Measurements from ENCODE around the gene PPM1H.
A peak's percentile ranks its signal among the peaks of the same experiment; 100 is the strongest.
"Not testable (repeated sequence)": the region's sequence is repeated elsewhere in the genome, so short reads cannot be mapped to it uniquely, and the experiment has no call there.

The PPM1H gene, protein sequence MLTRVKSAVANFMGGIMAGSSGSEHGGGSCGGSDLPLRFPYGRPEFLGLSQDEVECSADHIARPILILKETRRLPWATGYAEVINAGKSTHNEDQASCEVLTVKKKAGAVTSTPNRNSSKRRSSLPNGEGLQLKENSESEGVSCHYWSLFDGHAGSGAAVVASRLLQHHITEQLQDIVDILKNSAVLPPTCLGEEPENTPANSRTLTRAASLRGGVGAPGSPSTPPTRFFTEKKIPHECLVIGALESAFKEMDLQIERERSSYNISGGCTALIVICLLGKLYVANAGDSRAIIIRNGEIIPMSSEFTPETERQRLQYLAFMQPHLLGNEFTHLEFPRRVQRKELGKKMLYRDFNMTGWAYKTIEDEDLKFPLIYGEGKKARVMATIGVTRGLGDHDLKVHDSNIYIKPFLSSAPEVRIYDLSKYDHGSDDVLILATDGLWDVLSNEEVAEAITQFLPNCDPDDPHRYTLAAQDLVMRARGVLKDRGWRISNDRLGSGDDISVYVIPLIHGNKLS

DNA sequence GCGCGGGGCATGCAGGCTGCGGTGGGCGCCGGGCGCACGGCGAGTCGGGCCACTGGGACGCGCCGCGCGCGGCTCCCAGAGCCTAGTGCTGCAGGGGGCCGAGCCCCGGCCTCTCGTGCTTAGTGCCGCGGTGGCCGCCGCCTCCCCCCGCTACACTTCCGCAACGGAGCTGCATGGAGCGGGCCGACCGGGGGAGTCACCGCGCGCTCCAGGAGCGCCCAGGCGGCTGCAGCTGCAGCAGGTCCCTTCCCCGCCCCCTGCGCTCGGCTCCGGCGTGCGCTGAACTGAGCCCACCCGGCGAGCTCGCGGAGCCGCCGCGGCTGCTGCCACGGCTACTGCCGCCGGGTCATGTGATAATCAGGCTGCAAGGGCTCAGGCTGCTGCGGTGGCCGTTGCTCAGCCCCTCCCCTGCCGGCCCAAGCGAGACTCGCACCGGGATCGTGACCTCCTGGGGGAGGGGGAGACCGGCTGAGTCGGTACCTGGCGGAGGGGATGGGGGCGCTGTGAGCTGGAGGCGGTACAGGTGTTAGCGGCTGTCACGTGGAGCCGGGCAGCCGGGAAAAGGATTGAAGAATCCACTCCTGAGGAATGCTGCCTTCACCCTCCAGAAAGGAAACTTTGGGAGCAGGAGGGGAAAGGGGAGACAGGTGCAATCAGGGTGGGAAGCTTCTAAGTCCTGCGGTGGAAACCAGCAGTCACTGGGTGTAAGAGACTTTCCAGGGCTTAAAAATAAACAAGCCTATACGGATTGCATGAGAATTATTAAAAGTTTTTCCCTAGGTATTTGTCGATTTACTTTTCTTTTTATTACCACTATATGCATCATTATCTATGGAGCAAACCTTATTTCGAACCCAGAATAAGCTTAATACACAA, at the start of gene PPM1H:
Gene PPM1H (minus strand): TSS at position 352 of the 876 bp plus-strand sequence. CDS start 414 bp downstream, outside the sequence.
- TF ChIP-seq POLR2A (IDR thresholded peaks at IDR 0.05; ENCODE audit: low read length), result no peak
- TF ChIP-seq GATA1 (IDR thresholded peaks at IDR 0.05; ENCODE audit: low read depth, low read length), result no peak
- DNase-seq, result peak; percentile 85

DNA sequence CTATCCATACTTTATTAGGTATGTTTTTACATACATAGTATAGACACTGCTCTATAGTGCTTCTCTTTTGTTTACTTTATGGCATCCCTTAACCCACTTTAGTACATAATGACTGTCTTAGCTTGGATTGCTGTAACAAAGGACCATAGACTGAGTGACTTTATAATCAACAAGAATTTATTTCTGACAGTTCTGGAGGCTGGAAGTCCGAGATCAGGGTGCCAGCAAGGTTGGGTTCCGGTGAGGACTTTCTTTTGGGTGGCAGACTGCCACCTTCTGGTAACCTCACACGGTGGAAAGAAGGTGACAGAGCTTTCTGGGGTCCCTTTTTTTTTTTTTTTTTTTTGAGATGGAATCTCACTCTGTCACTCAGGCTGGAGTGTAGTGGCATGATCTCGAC, 48.6 kb upstream of the PPM1H start:
- peak; percentile 36 to 43 for DNase-seq
- no peak for TF ChIP-seq POLR2A (IDR thresholded peaks at IDR 0.05; ENCODE audit: low read length)
- TF ChIP-seq GATA1 (IDR thresholded peaks at IDR 0.05; ENCODE audit: low read depth, low read length), result no peak

DNA sequence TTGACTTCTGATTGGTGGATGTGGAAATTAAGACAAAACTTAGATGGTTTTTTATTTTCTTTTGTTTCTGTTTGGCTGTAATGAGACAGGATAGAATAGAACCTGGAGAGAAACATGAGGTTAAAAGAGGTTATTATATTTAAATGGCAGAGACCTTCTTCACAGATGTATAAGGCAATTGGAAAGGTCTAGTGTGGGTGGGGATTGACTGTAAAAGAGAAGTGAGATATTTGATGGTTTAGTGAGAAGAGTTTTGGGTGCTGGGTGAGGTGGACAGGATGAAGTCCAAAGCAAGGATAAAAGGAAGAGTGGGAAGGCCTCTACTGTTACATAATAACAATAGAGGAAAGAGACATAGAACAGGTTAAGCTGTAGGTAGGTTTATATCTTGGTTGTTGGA, 43.8 kb upstream of the PPM1H start:
- DNase-seq, result no peak
- no peak for TF ChIP-seq GATA1 (IDR thresholded peaks at IDR 0.05; ENCODE audit: low read depth, low read length)
- no peak for TF ChIP-seq POLR2A (IDR thresholded peaks at IDR 0.05; ENCODE audit: low read length)

DNA sequence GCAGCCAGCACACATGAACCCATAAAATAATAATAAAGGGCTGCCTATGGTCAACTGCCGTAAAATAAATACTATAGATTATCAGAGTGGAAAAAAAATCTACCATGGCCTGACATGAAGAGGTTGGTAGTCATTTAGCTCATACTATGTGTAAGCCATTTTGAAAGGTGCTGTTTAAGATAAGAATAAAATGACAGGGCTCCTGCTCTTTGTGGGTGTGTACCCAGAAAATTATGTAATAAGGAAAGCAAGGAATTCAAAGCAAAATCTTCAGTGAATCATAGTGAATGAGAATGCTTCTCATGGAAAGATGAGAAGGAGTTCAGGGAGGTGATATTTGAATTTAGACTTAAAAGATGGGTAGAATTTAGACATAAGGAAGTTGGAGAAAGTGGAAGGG, 42.9 kb upstream of the PPM1H start:
- TF ChIP-seq POLR2A (IDR thresholded peaks at IDR 0.05; ENCODE audit: low read length), result no peak
- TF ChIP-seq GATA1 (IDR thresholded peaks at IDR 0.05; ENCODE audit: low read depth, low read length), result no peak
- DNase-seq, result peak; percentile 42 to 59

DNA sequence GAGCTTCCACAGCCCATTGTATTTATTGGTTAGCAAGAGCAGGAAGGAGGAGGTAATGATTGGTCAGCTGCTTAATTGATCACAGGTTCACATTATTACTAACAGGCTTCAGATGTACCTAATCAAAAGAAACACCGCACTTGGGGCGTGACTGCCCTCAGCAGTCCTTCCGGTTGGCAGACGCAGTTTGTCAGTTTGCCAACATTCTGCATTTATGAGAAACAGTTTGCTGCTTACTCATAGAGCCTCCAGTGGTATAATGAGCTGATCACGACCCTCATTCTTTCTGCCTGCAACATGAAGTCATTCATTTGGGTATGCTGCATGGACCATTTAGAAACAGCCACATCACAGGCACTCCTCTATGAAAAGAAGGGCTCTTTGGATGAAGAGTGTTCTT, 42.5 kb upstream of the PPM1H start:
- DNase-seq, result peak; percentile 40 to 46

GRCh38 chr12:62976110-62976662, 41.2 kb upstream of the PPM1H start:
- no peak for TF ChIP-seq GATA1 (IDR thresholded peaks at IDR 0.05; ENCODE audit: low read depth, low read length)
- TF ChIP-seq POLR2A (IDR thresholded peaks at IDR 0.05; ENCODE audit: low read length), result no peak
- DNase-seq, result no peak

More for the DNA sequence above, 42.5 kb upstream of the PPM1H start:
- TF ChIP-seq GATA1 (IDR thresholded peaks at IDR 0.05; ENCODE audit: low read depth, low read length) (no peak), POLR2A (IDR thresholded peaks at IDR 0.05; ENCODE audit: low read length) (no peak)

DNA sequence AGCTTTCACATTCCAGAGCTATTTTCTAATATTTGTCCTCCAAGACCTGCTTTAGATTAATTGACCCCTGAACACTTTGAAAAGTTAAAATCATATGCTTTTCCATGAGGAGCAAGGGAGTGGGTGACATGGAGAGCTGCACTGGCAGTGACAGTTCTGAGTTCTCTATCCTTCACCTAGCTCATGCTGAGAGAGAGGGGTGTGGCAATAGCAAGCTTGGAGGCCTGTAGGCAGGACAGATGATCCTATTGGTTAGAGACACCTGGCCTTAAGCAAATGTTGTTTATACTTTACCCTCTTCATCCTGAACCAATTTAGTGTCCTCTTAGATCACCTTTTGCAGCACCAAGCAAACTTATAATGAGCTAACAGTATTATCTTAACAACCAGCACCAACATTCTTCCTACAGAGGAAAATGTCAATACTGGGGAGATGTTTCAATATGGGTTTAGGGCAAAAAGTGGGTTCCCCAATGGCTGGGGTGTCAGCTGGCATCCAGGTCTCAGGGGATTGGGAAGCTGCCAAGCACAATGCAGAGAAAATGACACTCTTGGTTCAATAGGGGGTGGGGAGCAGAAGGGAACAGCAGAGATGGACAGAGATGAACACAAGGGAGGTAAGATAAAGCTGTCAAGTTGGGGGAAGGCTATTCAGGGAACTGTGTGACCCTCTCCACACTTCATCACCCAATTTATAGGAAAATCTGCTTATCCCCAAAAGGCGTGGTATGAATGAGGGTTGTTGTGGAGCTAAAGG, 37.0 kb upstream of the PPM1H start:
- no peak for DNase-seq
- TF ChIP-seq POLR2A (IDR thresholded peaks at IDR 0.05; ENCODE audit: low read length) (no peak), GATA1 (IDR thresholded peaks at IDR 0.05; ENCODE audit: low read depth, low read length) (no peak)

DNA sequence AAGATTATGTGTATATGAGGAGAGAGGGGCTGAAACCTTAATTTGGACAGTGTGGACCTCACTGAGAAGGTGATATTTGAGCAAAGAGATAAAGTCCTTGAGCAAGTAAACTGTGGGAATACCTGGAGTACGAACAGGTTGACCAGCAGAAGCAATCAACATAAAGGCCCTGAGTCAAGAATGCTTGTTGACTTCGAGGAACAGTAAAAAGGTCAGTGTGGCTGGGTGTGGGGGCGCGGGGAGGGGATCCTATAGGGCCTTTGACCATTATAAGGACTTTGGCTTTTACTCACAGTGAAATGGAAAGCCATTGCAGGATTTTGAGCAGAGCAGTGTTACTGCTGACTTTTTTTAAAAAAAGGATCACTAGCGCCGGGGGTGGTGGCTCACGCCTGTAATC, 34.7 kb upstream of the PPM1H start:
- DNase-seq, result no peak
- TF ChIP-seq GATA1 (IDR thresholded peaks at IDR 0.05; ENCODE audit: low read depth, low read length) (no peak), POLR2A (IDR thresholded peaks at IDR 0.05; ENCODE audit: low read length) (no peak)

- DNase-seq, result no peak
- no peak for TF ChIP-seq POLR2A (IDR thresholded peaks at IDR 0.05; ENCODE audit: low read length)
- TF ChIP-seq GATA1 (IDR thresholded peaks at IDR 0.05; ENCODE audit: low read depth, low read length), result no peak
These were observed 32.8 kb upstream of the PPM1H start for GRCh38 chr12:62967701-62968100.

DNA sequence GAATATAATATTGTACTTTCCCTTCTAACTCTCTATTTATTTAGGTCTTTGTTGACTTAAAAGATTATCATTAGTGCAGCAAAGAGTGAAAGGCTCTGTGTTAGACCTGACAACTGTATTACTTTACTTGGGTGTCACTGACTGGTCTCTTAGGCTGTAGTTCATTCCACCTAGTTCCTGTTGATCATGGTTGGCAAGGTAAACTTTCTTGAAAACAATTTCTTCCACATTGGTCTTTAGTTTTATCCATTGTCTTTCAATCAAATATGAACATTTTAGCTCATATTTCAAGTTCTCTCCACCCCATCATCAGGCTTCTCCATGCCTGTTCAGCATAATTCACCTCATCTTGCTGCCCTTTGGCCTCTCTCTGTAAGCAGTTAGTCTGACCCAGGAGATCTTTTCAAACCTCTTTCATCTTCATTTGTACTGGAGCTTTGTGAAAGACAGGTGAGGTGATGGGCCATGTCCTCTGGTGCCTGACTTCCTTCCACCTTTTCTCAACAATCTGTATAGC, 32.1 kb upstream of the PPM1H start:
- DNase-seq, result no peak
- TF ChIP-seq GATA1 (IDR thresholded peaks at IDR 0.05; ENCODE audit: low read depth, low read length), result no peak
- TF ChIP-seq POLR2A (IDR thresholded peaks at IDR 0.05; ENCODE audit: low read length), result no peak

DNA sequence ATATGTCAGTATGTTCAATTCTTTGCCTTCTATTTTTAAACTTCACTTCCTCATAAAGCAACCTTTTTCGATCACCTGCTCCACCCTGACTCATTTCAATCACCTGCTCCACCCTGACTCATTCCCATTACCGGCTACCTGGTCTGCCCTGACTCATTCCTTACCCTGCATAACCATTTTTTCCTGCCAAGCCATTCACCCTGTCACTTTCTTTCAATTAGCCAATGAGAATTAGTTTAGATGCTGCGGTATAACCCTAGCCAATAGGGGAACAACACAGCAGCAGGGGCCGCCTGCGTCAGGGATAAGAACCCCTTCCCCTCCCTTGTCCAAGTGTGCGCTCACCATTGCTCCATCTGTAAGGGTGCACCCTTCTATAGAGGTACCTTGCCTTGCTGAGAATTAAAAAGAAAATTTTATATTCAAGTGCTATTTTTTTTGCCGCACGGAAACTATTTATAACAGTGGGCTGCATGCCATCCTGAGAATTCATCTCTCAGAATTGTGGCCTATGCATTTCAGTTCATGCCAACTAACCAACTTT, 31.6 kb upstream of the PPM1H start:
- DNase-seq, result not testable (repeated sequence)

DNA sequence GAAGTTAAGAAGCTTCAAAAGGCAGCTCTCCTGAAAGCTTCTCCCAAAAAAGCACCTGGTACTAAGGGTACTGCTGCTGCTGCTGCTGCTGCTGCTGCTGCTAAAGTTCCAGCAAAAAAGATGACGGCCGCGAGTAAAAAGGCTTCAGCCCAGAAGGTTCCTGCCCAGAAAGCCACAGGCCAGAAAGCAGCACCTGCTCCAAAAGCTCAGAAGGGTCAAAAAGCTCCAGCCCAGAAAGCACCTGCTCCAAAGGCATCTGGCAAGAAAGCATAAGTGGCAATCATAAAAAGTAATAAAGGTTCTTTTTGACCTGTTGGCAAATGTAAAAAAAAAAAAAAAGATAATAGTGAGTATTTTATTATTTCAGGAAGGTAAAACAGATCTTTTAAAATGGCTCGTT, 30.8 kb upstream of the PPM1H start:
- not testable (repeated sequence) for DNase-seq

DNA sequence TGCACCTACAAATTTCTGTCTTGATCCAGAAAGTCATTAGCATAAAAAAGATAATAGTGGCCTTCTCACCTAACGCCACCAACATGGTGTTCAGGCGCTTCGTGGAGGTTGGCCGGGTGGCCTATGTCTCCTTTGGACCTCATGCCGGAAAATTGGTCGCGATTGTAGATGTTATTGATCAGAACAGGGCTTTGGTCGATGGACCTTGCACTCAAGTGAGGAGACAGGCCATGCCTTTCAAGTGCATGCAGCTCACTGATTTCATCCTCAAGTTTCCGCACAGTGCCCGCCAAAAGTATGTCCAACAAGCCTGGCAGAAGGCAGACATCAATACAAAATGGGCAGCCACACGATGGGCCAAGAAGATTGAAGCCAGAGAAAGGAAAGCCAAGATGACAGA, 30.3 kb upstream of the PPM1H start:
- DNase-seq, result not testable (repeated sequence)
